ENCODE measurements around the gene FGD2.
"Not testable (repeated sequence)": the region's sequence is repeated elsewhere in the genome, so short reads cannot be mapped to it uniquely, and the experiment has no call there.

Gene FGD2

DNA sequence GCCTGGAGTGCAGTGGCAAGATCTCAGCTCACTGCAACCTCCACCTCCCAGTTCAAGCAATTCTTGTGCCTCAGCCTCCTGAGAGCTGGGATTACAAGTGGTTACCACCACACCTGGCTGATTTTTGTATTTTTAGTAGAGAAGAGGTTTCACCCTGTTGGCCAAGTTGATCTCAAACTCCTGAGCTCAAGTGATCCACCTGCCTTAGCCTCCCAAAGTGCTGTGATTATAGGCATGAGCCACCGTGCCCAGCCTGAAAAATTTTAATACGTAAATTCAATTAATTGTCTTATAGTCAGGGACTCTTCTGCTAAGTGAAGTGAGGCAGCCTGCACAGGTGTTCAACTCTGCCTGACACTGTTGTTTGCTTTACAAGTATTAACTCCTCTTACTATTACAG, 15.1 kb upstream of the FGD2 start:
- DNase-seq (ENCODE audit: low spot score), result not testable (repeated sequence)

DNA sequence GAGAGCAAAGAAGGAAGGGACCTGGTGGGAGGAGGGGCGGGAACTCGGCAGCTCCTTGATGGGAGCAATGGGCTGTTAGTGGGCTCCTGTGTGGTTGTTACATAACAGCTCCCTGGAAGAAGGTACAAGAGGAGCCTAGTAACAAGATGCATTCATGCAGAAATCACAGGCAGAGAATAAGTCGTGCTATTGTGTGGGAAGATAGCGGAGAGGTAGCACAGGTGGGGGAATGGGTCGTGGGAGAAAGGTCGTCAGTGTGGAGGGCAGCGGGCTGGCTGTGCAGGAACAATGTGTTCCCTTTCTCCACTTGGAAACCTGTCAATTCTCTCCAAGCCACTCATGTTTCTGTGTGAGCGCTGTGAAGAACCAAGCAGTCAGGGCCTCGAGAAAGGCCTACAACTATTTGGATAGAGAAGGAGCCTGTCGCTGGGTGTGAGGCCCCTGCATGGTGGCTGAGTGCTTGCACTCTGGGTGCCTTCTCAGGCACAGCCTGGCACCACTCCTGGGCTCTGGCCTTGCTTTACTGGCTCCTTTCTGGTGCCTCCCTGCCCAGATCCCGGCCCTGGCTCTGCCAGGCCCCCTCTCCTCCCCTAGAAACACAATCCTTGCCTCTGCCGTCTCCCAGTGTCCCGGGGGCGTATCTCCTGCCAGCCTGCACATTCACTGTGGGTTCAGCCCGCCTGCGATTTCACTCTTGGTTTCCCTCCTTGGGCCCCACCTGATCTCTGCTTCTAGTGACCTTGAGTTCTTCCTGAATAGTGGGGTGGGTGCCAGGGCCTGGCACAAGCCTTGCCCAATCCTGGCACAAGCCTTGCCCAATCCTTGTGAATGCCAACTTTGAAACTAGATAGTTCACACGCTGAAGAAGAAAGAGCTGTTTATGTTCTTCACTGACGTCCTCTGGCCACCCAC, 7.4 kb upstream of the FGD2 start:
- DNase-seq (ENCODE audit: low spot score), result no peak

GRCh38 chr6:36998723-36999038, 6.8 kb upstream of the FGD2 start:
- no peak for DNase-seq (ENCODE audit: low spot score)

DNA sequence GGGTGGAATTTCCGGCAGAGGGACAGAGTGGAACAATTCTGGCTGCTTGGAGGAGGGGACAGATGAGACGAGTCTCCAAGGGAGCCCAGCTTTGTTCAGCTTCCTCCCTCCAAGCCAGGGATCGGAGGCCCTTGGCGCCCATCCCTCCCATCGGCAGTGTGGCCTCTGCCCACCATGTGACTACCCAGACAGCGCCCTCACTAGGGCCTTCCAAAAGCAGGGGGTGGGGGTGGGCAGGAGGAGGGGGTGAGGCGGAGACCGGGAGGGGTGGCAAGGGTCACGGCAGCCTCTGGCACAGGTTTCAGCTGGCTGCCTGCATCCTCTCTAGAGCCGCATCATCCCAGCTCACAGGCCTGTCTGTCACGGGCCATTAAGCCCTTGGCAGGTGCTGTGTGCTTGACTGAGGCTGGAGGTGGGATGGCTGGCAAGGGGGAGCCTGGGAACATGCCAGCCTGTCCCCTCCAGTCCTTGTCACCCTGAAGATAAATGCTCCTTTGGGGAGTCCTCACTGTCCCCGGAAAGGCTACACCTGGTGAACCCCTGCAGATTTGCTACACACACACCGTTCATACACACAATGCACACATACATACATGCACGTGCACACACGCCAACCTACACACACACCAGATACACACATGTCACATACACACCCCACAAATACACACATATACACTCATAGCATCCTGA, 6.2 kb upstream of the FGD2 start:
- no peak for DNase-seq (ENCODE audit: low spot score)

DNA sequence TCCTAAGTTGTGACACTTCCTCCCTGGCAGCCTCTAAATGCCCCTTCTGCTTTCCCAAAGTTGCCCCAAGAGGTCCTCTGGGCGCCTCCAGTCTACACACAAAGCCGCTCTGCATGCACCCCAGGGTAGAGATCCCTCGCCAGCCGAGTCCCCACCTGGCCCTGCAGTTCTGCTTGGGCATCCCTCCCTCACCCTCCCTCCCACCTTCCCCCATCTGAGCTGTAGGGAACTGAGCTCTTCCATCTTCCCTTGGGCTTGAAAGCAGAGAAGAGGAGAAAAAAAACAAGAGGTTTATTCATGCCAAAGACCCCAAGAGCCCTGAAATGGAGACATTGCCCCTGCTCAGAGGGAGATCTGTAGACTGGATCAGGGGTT, 5.7 kb upstream of the FGD2 start:
- DNase-seq (ENCODE audit: low spot score), result no peak

DNA sequence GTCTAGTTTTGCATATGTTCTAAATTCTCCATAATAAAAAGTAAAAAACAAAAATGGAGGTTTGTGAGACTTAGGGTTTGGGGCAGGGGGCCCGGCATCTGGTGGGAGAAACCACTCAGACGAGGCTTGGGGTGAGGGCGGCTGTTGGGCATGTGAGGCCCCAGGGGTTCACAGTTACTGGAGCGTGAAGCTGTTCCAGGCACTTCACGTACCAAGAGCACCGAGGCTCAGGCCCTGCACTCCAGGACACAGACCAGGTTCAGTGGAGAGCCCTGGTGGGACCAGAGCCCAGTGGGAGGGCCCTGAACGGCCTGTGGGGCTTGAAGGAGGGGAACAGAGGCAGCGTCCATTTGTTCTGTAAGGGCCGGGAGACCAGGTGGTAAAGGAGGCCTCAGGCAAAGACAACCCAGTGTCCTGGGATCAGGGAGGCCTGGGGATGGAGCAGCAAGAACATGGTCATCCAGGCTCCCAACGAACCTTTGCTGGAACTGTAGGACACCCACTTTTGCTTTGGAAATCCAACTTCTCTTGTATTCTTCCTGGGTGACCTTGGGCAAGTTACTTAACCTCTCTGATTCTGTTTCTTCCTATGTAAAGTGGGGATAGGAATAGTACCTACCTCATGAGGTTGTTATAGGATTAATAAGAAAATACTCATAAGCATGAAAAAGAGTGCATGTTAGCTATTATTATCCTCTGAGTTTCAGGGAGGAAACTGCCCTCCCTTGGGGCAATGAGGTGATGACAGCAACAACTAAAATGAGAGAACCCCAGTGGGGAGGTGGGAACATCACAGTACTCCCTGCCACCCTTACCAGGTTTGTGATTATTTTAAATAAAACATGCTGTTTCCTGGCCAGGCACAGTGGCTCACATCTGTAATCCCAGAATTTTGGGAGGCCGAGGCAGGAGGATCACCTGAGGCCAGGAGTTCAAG, 1.1 kb upstream of the FGD2 start:
- DNase-seq (ENCODE audit: low spot score), result no peak

GRCh38 chr6:37005827-37006567, 542 bp downstream of the FGD2 start:
- DNase-seq (ENCODE audit: low spot score), result no peak

DNA sequence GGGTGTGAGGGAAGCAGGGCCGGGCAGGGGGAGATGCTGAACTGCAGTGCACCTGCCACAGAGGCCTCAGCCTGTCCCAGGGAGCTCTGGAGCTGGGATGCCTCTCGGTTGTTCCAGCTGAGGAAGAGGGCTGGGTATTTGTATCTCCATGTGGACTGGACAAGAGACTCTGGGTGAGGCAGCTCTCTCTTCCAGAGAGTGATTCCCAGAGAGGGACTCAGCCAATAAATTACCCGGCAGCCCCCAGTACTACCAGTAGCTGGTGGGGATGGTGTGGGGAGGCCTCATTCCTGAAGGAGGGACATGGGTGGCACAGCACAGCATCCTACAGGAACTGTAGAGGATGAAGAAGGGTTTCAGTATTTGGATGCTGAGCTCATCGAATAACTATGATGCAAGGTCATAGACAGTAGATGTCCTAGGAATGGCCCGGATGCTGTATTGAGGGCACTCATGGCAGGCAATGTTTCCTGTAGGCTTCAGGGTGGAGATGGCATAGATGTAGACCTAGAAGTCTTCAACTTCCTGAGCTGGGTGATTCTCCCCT, 1.4 kb downstream of the FGD2 start:
- DNase-seq (ENCODE audit: low spot score), result no peak

- DNase-seq (ENCODE audit: low spot score), result no peak
These were observed 2.0 kb downstream of the FGD2 start for GRCh38 chr6:37007340-37008043.

DNA sequence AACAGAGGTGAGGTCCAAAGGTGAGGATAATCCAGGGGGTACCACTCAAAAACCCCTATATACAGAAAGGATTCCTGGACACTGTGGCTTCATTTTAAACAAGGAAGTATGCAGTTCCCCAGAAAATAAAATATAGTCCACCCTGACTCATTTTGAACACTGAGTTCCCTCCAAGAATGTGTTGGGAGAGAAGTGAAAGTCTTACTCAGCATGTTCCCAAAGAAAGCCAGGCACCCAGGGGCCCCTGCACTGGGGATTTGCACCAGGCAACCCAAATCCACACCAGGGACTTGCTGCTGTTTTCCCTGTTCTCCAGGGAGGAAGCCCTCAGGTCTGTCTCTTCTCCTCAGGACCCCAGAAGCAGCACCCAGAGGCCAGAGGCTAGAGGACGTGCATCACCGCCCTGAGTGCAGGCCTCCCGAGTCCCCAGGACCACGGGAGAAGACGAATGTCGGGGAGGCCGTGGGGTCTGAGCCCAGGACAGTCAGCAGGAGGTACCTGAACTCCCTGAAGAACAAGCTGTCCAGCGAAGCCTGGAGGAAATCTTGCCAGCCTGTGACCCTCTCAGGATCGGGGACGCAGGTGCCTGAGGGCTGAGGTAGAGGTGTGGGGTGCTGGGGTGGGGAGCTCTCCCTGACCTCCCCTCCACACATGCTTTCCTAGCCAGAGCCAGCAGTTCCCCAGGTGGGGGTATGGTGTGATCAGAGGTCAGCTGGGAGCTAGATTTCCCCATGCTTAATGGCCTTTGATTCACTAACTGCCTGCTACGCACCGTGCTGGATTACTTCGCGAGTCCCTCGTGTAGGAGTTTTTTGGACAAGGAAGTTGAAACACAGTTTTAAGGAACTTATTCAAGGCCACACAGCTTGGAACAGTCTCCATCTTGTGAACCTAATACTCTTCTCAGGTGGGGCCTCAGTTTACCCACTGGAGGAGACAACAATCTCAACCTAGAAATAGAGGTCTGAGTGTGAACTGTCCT, 3.3 kb downstream of the FGD2 start:
- no peak for DNase-seq (ENCODE audit: low spot score)

DNA sequence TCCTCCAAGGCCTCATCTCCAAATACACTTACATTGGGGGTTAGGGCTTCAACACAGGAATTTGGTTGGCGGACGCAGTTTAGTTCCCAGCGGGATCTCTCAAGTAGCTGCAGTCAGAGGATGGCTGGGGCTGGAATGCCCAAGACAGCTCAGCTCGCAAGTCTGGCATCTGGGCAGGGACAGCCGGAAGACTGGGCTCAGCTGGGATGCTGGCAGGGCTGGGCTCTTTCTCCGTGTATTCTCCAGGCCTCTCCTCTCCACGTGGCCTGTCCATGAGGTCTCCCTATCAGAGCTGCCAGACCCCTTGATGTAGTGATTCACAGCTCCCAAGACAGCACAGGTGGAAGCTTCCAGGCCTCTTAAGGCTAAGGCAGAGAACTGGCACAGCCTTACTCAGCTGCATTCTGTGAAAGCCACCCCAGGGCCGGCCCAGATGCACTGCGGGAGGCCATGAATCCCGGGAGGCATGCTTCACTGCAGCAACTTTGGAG, 5.0 kb downstream of the FGD2 start:
- DNase-seq (ENCODE audit: low spot score), result no peak

DNA sequence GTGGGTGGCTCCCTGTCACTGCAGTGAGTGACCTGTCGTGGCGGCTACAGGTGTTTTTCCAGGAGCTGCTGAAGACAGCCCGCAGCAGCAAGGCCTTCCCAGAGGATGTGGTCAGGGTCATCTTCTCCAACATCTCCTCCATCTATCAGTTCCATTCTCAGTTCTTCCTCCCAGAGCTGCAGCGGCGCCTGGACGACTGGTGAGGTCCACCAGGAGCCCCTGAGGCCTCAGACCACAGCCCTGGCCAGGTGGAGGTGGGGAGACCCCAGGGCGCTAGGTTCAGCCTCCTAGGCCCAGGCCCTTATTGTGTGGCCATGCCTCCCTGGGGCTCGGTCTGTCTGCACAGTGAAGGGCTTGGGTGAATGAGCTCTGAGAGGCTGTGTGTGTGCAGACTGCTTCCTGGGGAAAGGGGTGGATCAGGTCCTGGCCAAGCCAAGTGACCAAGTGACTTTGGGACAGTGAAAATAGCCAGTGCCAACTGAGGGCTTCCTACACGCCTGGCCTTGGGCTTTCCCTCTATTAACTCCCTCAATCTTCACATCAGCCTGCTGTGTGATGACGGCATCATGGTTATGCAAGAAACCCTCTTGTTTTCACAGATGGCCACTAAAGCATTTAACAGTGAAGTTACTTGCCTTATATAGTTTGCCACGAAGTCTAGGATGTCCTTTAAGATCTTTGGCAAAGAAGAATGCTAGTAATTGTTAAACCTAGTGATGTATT, 6.4 kb downstream of the FGD2 start:
- DNase-seq (ENCODE audit: low spot score), result no peak

DNA sequence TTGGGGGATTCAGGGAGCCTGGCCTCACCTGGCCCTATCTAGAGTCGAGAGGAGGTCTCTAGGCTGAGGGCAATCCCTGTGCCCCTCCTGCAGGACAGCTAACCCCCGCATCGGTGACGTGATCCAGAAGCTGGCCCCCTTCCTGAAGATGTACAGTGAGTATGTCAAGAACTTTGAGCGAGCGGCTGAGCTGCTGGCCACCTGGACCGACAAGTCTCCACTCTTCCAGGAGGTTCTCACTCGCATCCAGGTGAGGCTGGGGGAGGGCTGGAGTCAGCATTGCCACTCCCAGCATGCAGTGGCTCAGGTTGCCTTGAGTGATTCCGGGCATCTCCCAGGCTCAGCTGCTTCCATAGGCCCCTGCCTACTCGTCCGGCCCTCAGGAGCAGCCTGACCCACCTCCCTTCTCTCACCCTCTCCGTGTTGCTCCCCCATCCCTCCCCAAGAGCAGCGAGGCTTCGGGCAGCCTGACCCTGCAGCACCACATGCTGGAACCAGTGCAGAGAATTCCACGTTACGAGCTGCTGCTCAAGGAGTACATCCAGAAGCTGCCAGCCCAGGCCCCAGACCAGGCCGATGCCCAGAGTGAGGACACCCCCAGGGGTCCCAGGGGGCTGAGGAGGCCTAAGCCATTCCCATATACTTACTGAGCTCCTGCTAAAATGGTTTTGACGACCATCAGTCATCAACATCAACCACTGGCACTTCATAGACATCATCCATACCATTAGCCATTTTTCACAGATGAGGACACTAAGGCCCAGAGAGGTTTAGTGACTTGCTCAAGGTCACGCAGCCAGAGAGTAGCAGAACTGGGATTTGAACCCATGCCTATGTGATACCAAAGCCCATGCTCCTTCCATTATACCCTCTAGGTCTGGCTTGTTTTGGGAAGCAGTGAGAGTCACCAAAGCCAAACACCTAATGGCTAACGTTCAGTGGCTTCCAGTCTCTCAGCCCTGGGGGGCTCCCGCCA, 8.3 kb downstream of the FGD2 start:
- no peak for DNase-seq (ENCODE audit: low spot score)

GRCh38 chr6:37014667-37015066, 9.2 kb downstream of the FGD2 start:
- no peak for DNase-seq (ENCODE audit: low spot score)

GRCh38 chr6:37015532-37015931, 10.1 kb downstream of the FGD2 start:
- no peak for DNase-seq (ENCODE audit: low spot score)

- DNase-seq (ENCODE audit: low spot score), result no peak
These were observed 11.5 kb downstream of the FGD2 start for GRCh38 chr6:37016995-37017394.

GRCh38 chr6:37017606-37018197, 12.2 kb downstream of the FGD2 start:
- no peak for DNase-seq (ENCODE audit: low spot score)
